ENCODE data around the gene XRCC4.

XRCC4 gene

DNA sequence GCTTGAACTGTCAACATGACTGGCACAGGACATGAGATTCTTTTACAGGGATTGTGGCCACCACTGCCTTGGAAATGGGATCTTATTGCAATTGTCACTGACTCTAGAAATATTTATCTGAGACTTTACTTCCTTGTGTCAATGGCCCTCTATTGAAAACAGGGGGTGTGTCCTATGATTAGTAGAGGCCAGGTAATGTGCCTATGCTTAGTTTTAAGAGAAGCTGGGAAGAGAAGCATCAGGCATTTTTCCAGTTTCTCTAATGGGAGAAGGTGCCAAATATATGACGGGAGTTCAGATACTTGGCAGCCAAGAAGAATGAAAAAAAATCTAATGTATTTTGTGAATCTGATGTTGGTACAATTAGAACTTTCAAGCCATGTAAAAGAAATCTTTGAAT is 320.3 kb downstream of the XRCC4 start:
- Histone ChIP-seq H3K4me1 (ENCODE audit: control insufficient read depth, insufficient read depth, low read length) (no peaks in the 10 kb centered on the region), H3K27ac (ENCODE audit: low read depth, low read length) (no peak overlapping the region), H3K9ac (ENCODE audit: low read length) (no peak overlapping the region), H3K27me3 (ENCODE audit: control insufficient read depth, insufficient read depth, low read length) (no peaks in the 10 kb centered on the region), H3K36me3 (ENCODE audit: control insufficient read depth, insufficient read depth, low read length) (no peaks in the 10 kb centered on the region), H3K4me3 (ENCODE audit: low read length) (no peak overlapping the region)

DNA sequence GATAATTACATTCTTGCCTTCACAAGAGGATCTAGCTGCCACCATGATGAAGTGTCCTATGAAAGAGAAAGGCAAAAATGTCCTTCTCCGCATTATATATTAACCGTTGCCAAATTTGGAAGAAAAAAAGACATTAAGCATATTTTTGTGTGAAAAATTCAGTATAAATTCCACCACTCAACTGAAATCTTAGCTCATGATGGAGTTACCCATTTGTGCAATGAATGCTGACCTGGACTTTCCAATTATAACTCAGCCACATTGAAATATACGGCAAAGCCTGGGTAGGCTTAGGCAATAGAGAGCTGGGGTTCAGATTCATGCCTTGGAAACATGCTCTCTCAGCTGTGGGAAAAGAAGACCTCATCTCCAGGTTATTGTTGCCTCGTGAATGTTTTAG is 322.9 kb downstream of the XRCC4 start:
- no peaks in the 10 kb centered on the region for H3K27me3 ChIP-seq (ENCODE audit: control insufficient read depth, insufficient read depth, low read length)
- H3K27ac ChIP-seq (ENCODE audit: low read depth, low read length): no peak overlapping the region
- H3K4me1 ChIP-seq (ENCODE audit: control insufficient read depth, insufficient read depth, low read length): no peaks in the 10 kb centered on the region
- no peak overlapping the region for H3K4me3 ChIP-seq (ENCODE audit: low read length)
- H3K9ac ChIP-seq (ENCODE audit: low read length): no peak overlapping the region
- H3K36me3 ChIP-seq (ENCODE audit: control insufficient read depth, insufficient read depth, low read length): no peaks in the 10 kb centered on the region

DNA sequence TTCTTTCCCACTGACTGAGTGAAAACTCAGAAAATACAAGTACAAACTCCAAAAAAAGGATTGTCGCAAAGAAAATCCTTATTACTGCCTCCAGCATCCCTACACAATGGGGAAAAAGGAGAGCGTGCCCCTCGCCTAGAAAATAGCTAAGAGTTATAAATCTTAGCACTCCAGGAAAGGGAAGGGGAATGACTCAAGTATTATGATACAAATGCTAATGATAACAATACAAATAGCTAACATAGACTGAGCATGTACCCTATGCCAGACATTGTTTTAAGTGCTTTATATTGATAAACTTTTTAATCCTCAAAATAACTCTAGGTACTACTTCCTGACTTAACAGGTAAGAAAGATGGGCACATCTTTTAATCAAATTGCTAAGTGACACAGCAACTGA is 323.4 kb downstream of the XRCC4 start:
- Histone ChIP-seq H3K36me3 (ENCODE audit: control insufficient read depth, insufficient read depth, low read length) (no peaks in the 10 kb centered on the region), H3K4me3 (ENCODE audit: low read length) (no peak overlapping the region), H3K27ac (ENCODE audit: low read depth, low read length) (no peak overlapping the region), H3K9ac (ENCODE audit: low read length) (no peak overlapping the region), H3K4me1 (ENCODE audit: control insufficient read depth, insufficient read depth, low read length) (no peaks in the 10 kb centered on the region), H3K27me3 (ENCODE audit: control insufficient read depth, insufficient read depth, low read length) (no peaks in the 10 kb centered on the region)

DNA sequence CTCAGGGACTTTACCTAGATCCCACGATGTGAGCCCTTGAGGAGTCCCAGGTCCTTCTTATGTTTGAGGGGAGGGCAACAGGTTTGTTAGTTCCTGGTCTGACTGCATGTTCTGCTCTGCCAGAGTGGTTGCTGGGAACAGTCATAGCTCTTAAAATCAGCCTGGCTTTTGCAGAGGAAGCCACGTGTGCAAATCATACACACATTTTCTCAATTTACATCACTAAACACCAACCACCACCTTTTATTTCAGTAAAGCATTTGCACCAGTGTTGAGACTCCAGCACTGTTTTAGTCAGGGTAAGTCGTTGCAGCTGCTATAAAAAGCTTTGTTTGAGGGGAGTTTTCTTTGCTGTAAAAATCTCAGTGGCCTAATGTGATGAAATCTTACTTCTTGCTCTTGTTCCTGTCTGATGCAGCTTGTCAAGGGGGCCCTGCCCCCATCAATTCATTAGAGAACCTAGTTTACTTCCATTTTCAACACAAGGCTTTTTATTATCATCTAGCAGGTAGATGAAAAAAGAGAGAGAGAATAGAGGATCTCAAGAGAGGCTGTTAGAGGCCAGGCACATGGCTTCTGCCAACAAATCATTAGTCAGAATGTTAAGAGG is 323.9 kb downstream of the XRCC4 start:
- H3K4me3 ChIP-seq (ENCODE audit: low read length): no peak overlapping the region
- no peak overlapping the region for H3K9ac ChIP-seq (ENCODE audit: low read length)
- no peaks in the 10 kb centered on the region for H3K4me1 ChIP-seq (ENCODE audit: control insufficient read depth, insufficient read depth, low read length)
- H3K36me3 ChIP-seq (ENCODE audit: control insufficient read depth, insufficient read depth, low read length): no peaks in the 10 kb centered on the region
- H3K27ac ChIP-seq (ENCODE audit: low read depth, low read length): no peak overlapping the region
- H3K27me3 ChIP-seq (ENCODE audit: control insufficient read depth, insufficient read depth, low read length): no peaks in the 10 kb centered on the region

DNA sequence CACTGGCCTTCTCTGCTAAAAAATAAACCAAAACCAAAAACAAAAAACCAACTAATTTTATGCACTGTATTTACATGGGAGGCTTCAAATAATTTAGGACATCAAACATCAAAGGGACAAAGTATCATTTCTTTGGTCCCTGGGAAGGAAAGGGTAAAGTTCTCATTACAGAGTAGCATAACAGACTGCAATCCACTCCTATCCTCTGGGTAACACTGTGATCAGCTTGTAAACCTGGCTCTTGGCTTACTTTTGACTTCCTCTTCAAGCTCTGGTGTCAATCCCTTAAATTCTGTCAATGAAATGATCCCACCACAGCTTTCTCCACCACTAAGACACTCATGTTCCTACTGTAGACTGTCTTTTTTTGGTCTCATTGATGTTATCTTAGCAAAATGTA is 324.4 kb downstream of the XRCC4 start:
- no peak overlapping the region for H3K27ac ChIP-seq (ENCODE audit: low read depth, low read length)
- no peaks in the 10 kb centered on the region for H3K36me3 ChIP-seq (ENCODE audit: control insufficient read depth, insufficient read depth, low read length)
- no peaks in the 10 kb centered on the region for H3K27me3 ChIP-seq (ENCODE audit: control insufficient read depth, insufficient read depth, low read length)
- no peak overlapping the region for H3K9ac ChIP-seq (ENCODE audit: low read length)
- no peaks in the 10 kb centered on the region for H3K4me1 ChIP-seq (ENCODE audit: control insufficient read depth, insufficient read depth, low read length)
- no peak overlapping the region for H3K4me3 ChIP-seq (ENCODE audit: low read length)

Data from rectal smooth muscle tissue (tissue), 1 donor.